Measurements from ENCODE around the gene NSUN4.
A peak's percentile ranks its signal among the peaks of the same experiment; 100 is the strongest.
"Not testable (repeated sequence)": the region's sequence is repeated elsewhere in the genome, so short reads cannot be mapped to it uniquely, and the experiment has no call there.

NSUN4 gene

DNA sequence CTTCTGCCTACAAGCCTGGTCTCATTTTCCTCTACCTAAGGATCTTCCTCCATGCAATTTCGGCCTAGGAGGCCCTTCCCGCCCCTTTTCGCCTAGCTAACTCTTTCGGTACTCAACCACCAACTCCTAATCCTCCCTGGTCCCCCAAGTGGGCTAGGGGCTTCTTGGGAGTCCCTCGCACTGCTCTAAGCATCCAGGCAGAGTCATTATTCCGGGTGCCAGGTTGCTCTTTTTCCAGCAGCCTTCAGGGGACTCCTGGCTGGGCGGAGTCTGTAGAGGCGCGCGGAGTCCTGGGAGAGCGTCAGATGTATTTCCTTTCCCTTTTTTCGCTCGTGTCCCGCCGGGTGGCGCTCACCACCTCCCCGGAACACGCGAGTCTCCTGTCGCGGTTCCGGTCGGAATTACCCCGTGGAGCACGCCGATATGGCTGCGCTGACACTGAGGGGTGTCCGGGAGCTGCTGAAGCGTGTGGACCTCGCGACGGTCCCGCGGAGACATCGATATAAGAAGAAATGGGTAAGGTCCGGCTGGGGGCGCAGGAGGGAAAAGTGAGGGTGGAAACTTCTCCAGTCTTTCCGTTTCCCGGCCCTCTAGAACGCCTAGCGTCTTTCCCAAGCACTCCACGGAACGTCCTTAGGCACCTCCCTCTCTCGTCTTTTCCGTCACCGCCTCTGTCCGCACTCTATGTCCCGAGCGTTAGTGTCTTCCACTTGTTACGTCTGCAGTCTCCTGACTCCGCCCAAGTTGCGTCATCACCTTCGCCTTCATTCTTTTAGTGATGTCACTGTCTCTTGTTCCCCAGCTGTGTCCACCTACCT lies at the start of gene NSUN4:
Gene NSUN4, plus strand, starts transcription at position 404 of the 818 bp plus-strand sequence. Its CDS starts 20 bp downstream, at position 424.
- DNase-seq (ENCODE audit: low read depth), result peak; percentile 72

DNA sequence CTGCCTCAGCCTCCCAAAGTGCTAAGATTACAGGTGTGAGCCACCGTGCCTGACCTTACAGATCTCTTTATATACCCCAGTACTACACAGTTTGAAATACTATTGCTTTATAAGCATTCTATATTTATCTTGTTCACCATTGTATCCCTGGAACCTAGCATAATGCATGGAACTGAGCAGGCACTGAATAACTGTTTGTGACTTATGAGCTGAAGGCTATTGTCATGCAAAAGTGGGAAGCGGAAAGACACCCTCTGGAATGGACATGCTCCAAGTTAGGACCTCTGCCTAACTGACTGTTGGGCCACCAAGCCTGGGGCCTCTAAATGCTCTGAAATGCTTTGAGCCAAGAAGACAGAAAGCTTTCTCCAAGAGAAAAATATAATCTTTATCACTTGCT lies 45.3 kb upstream of the NSUN4 start:
- DNase-seq (ENCODE audit: low read depth), result no peak

DNA sequence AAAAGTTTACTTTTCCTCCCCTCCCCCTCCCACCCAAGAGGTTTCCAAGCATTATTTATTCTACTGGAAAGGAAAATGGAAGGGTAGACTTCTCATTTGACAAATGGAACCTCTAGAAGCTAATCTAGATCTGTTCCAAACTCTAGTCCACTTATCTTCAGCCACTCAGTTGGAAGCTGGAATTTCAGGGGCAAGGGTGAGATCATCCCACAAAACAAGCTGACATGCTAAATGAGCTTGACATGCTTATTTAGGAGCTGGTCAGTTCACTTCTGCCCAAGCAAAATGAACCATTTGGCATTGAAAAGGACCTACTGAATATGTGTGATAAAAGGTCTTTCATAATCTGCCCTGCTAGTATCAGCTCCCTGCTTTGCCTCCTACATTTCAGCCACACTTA lies 42.2 kb upstream of the NSUN4 start:
- no peak for DNase-seq (ENCODE audit: low read depth)

DNA sequence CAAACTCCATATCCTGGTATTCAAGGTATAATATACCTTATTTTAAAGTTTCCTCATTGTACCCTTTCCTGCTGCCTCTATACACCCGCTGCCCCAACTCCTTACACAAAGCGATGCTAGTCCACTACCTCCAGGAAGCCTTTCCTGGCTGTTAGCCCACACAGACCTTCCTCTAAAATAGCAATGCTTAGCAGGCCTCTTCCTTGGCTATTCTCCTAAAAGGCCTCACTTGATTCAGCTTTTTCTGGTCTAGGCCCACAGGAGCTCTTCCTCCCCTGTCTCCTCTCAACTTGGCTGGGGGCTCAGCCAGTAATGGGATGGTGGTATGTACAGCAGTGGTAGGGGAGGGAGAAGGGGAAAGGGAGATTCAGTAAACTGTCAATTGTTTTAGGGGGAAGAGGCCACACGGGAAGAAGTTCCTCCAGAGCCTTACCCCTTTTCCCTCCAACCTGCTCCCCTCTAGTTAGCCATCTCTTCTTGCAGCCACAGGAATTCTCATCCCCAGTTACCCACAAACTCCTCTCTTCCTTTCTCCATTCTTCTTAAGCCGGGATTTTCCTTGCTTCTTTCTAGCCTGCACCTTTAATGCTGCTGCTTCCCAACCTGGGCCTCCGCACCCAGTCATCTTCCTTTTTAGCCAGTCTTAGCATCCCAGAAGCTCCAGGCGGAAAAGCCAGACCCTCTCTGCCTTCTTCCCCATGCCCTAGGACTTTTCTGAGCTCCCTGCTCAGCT lies 39.8 kb upstream of the NSUN4 start:
- no peak for DNase-seq (ENCODE audit: low read depth)

DNA sequence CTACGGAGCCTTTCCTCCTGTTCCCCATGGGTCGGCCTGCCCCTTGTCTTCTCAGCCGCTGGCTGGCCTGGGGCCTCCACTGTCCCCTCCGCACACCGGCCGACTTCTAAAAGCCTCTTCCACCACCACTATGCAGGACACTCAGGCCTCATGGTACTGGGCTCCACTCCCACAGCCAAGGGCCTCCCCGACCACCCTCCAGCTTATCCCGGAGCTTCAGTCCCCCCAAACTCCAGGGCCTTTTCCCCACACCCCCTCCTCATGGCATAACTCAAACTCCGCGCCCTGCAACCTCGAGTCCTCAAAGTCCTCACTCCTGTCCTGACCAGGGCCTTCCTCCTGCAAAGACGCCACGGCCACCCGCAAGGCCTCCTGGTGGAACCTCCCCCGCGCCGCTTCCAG lies 39.2 kb upstream of the NSUN4 start:
- no peak for DNase-seq (ENCODE audit: low read depth)

DNA sequence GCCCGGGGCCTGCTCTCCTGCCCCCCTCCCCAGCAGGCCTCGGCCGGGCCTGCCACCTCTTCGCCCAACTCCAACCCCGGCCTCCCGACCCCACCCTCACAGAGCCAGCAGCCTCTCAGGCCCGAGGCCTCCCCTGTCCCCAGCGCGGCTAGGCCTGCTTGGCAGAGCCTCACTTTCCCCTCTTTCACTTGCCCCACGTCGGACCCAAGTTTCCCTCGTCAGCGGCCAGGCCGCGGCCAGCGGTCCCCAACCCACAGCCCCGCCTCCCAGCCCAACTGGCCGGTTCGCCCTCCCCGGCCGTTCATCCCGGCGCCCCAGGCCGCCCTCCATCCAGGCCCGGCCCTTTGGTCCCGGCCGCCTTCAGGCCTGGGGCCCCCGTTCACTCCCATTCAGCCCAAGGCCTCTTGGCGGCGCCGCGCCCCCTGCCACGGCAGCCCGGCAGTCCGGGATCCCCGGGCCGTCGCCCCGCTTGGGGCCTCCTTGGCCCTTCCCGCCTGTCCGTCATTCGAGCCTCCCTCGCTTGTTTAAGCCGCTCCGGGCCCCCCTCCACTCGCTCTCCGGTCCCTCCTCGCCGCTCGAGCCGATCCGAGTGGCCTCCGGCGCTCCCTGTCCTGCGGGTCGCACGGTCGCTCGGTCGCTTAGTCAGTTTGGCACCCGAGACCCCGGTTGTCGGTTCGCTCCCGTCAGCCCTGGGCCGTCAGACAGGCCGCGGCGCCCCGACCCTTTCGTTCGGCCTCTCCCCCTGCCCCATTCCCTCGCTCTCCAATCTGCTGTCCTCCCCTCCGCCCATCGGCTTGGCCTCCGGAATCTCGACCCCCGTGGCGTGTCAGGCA lies 38.6 kb upstream of the NSUN4 start:
- peak; percentile 33 for DNase-seq (ENCODE audit: low read depth)

DNA sequence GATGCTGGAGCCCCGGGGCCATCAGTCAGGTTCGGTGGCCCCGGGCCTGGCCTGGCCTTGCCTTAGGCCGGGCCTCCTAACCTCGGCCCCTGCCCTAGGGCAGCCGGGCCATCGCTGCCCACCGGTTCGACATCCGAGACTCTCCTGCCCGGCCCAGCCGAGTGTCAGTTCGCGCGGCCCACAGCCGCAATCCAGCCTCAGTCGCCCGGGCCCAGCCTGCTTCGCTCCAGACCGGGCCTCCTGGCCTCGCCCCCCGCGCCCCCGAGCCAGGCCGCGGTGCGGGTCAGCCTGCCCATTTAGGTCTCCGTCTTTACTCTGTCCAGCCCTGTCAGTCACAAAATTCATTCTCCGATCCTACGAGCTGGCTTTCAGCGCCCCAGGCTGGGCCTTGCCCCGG lies 38.0 kb upstream of the NSUN4 start:
- DNase-seq (ENCODE audit: low read depth), result peak; percentile 12

DNA sequence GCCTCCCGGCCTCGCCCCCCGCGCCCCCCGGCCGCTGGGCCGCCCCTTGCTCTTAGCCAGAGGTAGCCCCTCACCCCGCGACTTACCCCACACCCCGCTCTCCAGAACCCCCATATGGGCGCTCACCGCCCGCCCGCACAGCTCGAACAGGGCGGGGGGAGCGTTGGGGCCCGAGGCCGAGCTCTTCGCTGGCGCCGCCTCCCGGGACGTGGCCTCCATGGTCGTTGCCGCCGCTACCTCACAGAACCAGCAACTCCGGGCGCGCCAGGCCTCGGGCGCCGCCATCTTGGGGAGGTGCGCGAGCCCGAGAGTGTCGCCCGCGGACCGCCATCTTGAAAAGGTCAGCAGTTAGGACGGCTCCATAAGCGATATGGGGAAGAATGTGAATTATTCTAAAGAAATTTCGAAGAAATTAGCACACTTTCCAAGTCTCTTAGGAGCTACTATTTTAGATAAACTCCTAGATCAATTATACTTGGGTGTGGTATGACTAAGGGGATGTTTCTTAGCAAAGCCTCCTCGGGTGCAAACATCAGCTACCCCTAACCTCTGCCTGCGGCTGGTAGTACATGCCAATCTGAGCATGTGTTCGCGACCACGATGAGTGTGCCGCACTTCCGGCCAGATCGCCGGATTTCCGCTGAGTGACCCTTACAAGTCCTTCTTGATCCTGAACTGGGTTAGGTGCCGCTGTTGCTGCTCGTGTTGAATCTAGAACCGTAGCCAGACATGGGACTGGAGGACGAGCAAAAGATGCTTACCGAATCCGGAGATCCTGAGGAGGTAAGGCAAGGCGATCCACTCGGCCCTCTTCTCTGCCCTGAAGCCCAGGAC lies 37.4 kb upstream of the NSUN4 start, which contains the start of the genes LRRC41 and UQCRH:
Gene LRRC41, minus strand, starts transcription at position 579 of the 834 bp plus-strand sequence. Its CDS starts 294 bp downstream, at position 285.
Gene UQCRH, plus strand, starts transcription at position 661 of the 834 bp plus-strand sequence. Its CDS starts 69 bp downstream, at position 730.
- peak; percentile 88 for DNase-seq (ENCODE audit: low read depth)

DNA sequence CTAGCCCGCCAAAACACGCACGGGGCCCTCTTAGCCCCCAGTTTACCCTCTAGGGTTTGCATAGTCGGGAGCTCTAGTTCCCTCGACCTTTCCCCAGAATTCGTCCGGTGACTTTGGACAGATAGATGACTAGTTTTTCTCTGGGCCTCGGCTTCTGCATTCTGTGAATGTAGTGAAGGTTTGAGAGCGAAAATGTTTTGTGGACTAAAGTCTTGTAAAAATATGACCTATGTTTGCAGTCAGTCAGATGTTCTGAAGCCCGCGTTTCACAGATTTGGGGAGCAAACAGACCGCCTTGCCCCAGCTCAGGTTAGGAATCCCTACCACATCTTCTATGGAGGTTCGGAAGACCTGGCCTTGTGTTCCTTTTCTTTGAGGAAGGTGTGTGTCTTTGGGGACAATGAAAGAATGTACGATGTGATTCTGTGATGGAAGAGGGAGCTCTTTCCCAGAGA lies 36.7 kb upstream of the NSUN4 start:
- DNase-seq (ENCODE audit: low read depth), result no peak

DNA sequence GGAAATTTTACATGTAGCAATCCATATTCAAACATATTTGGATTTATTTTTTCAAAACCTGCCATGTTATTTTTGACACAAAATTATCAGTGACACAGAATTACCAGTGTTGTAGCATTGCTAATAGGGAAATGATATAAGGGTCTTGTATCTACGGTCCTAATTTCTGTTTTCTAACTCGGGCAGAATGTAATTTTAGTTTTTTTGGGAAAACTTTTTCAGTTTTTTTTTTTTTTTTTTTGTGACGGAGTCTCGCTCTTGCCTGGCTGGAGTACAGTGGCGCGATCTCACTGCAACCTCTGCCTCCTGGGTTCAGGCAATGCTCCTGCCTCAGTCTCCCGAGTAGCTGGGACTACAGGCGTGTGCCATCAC lies 34.5 kb upstream of the NSUN4 start:
- DNase-seq (ENCODE audit: low read depth), result no peak

DNA sequence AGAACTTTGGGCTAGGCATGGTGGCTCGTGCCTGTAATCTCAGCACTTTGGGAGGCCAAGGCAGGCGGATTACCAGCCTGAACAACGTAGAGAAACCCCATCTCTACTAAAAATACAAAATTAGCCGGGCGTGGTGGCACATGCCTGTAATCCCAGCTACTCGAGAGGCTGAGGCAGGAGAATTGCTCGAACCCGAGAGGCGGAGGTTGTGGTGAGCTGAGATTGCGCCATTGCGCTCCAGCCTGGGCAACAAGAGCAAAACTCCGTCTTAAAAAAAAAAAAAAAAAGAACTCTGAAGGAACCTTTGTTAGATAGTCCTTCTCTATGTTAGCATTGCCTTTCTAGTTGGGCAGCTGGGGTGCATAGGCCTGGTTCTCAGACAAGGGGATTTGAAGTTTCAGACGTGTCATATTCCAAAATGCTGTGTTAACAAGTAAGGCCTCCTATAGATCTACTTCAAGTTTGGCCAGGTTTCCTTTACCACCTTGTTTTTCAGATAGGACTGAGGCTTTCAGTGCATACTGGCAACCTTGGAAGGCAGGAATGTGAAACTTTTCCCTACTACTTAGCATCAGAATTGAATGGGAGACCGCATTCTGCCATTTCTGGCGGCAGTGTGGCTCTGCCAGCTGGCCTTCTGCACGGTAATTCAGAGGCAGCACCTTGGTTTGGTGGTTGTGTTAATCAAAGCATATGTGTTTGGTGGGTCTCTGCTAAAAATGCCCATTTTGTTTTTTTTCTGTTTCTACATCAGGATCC lies 31.0 kb upstream of the NSUN4 start:
- no peak for DNase-seq (ENCODE audit: low read depth)

DNA sequence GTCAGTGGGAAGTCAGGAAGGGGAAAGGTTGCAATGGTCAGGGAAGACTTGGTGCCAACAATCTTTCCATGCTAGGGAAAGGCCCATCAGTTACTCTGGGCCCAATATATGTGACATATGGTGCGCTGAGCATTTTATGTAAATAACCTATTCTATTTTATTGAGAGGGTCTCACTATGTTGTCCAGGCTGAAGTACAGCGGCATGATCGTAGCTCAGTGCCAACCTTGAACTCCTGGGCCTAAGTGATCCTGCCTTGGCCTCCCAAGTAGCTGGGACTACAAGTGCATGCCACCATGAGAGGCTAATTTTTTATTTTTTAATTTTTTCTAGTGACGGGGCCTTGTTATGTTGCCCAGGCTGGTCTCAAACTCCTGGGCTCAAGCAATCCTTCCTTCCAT lies 30.3 kb upstream of the NSUN4 start:
- DNase-seq (ENCODE audit: low read depth), result no peak

DNA sequence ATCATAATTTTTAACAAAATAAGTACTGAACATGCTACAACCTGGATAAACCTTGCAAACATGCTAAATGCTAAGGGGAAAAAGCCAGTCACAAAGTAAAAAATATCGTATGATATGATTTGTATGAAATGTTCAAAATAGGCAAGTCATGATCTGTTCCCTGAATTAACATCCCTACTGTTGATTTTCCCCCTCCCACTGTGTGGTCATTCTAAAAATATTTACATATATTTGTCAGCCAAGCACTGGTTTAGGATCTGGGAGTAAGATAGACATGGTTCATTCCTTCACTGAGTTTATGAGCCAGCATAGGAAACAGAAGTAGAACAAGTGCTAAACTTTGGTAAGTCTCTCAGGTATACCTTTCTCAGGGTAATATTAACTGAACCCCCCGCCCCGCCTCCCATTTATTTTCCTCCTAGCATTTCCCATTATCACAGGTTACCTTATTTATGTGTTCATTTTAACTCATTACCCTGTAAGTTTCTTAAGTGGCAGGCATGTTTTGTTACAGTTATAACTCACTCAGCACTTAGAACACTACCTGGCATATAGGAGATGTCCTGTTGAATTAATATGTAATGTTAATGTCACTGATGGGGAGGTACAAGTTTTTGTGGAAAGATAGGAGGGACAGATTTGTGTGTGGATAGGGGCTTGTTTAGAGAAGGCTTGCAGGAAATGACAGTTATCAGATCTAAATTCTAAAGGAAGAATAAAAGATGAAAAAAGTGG lies 24.8 kb upstream of the NSUN4 start:
- no peak for DNase-seq (ENCODE audit: low read depth)

DNA sequence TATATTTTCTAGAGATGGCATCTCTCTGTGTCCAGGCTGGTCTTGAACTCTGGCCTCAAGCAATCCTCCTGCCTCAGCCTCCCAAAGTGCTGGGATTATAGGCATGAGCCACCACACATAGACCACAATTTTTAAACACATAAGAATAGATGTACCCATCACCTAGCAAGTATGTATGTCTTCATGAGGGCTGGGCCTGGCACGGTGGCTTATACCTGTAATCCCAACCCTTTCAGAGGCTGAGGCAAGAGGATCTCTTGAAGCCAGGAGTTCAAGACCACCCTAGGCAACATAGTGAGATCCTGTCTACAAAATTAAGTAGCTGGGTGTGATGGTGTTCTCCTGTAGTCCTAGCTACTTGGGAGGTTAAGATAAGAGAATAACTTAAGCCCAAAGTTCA lies 23.3 kb upstream of the NSUN4 start:
- DNase-seq (ENCODE audit: low read depth), result no peak

DNA sequence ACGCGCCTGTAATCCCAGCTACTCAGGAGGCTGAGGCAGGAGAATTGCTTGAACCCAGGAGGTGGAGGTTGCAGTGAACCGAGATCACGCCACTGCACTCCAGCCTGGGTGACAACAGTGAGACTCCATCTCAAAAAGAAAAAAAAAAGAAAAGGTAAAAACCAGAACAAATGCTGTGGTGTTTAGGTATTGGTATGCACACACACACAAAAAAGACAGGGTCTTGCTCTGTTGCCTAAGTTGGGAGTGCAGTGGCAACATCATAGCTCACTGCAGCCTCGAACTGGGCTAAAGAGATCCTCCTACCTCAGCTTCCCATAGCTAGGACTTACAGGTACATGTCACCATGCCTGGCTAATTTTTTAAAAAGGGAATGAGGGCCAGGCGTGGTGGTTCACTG lies 21.3 kb upstream of the NSUN4 start:
- not testable (repeated sequence) for DNase-seq (ENCODE audit: low read depth)

DNA sequence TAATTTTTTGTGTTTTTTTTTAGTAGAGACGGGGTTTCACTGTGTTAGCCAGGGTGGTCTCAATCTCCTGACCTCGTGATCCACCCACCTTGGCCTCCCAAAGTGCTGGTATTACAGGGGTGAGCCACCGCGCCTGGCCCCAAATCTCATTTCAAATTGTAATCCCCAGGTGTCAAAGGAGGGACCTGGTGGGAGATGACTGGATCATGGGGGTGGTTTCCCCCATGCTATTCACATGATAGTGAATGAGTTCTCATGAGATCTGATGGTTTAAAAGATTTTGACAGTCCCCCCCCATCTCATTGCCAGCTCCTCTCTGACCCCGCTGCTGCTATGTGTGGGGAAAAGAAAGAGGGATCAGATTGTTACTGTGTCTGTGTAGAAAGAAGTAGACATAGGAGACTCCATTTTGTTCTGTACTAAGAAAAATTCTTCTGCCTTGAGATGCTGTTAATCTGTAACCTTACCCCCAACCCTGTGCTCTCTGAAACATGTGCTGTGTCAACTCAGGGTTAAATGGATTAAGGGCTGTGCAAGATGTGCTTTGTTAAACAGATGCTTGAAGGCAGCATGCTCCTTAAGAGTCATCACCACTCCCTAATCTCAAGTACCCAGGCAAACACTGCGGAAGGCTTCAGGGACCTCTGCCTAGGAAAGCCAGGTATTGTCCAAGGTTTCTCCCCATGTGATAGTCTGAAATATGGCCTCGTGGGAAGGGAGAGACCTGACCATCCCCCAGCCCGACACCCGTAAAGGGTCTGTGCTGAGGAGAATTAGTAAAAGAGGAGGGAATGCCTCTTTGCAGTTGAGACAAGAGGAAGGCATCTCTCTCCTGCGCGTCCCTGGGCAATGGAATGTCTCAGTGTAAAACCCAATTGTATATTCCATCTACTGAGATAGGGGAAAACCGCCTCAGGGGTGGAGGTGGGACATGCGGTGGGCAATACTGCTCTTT lies 20.4 kb upstream of the NSUN4 start:
- DNase-seq (ENCODE audit: low read depth), result not testable (repeated sequence)

DNA sequence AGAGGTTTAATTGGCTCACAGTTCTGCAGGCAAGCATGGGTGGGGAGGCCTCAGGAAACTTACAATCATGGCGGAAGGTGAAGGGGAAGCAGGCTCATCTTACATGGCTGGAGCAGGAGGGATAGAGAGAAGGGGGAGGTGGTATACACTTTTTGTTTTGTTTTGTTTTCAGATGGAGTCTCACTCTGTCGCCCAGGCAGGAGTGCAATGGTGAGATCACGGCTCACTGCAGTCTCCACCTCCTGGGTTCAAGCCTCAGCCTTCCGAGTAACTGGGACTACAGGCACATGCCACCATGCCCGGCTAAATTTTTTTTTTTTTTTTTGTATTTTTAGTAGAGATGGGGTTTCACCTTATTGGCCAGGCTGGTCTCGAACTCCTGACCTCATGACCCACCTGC lies 18.4 kb upstream of the NSUN4 start:
- not testable (repeated sequence) for DNase-seq (ENCODE audit: low read depth)

DNA sequence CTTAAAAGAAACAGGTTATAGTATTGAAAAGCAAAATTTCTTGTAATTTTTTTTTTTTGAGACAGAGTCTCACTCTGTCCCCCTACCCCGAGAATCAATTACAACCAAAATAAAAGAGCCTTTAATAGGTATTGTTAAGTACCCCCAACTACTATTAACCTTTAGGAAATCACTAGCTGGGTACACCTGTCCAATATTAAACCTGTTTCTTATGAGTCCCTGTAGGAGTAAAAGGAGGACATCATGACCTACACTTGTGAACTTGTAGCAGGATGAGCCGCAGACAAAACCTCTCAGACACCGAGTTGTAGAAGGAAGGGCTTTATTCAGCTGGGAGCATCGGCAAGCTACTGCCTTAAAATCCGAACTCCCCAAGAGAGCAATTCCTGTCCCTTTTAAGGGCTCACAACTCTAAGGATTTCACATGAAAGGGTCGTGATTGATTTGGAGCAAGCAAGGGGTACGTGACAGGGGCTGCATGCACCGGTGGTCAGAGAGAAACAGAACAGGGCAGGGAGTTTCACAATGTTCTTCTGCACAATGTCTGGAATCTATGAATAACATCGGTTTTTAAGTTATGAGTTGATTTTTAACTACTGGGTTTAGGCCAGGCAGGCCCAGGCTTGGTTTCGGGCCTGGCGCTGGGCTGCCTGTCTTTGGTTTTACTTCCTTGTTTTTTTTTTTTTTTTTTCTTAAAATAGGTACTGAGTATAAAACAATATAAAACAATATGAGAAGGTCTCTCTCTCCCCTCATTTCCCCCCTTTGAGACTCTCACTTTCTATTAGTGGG lies 15.1 kb upstream of the NSUN4 start:
- DNase-seq (ENCODE audit: low read depth), result not testable (repeated sequence)
